Stimulated activated naive CD8-positive, alpha-beta T cell treated with anti-CD3 and anti-CD28 coated beads, Interleukin-15, Interleukin-2, amounts not matched to agents 100 U/mL and 50 U/mL, for 24 hours (primary cell): ENCODE results near the gene SLC5A3.

Experiments
- ATAC-seq: fragments of 150-1000 bp; cut with Tn5 transposase; one replicate; pipeline ENCODE4 v1.10.0; 2021
- DNase-seq: peaks from one replicate; pipeline ENCODE4 v3.0.0; 2021

SLC5A3 gene

GRCh38 chr21:34073032-34073748, at the start of gene SLC5A3, which contains the start of gene MRPS6:
Gene SLC5A3, plus strand, starts transcription at chr21:34073578. Its CDS starts 21,621 bp downstream, at chr21:34095199.
Gene MRPS6, plus strand, starts transcription at chr21:34073578. Its CDS starts 123 bp downstream, at chr21:34073701.
- DNase-seq (peak; percentile 82), ATAC-seq (peak; percentile 76)

- ATAC-seq: no peak
These were observed 49.5 kb upstream of the SLC5A3 start for GRCh38 chr21:34023691-34024373.

DNA sequence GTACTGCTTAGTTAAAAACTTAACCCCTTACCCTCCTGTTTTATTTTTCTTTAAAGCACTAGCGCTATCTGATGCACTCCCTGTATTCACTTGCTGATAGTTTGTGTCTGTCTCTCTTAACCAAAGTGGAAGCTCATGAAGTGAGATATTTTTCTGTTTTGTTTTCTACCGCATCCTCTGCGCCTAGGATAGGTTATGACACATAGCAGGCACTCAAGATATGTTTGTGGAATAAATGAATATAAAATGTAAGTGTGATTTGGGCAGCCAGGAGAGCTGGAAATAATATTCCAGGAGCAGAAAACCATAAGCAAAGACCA, 49.0 kb upstream of the SLC5A3 start:
- DNase-seq: no peak
- ATAC-seq: no peak

More at GRCh38 chr21:34023691-34024373, 49.5 kb upstream of the SLC5A3 start:
- DNase-seq: no peak

DNA sequence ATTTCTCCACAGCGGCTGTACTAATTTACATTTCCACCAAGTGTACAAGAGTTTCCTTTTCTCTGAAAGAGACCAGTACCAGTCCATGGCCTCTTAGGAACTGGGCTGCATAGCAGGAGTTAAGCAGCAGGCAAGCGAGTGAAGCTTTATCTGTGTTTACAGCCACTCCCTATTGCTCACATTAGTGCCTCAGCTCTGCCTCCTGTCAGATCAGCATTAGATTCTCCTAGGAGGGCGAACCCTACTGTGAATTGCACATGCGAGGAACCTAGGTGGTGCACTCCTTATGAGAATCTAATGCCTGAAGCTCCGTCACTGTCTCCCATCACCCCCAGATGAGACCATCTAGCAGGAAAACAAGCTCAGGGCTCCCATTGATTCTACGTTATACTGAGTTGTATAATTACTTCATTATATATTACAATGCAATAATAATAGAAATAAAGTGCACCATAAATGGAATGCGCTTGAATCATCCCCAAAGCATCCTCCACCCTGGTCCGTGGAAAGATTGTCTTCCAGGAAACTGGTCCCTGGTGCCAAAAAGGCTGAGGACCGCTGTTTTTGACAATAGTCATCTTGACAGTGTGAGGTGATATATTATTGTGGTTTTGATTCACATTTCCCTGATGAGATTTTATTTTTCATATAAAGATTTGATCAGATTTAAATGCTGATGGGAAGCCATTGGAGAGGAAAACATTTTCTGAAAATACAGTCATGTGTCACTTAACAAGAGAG, 45.5 kb upstream of the SLC5A3 start:
- ATAC-seq: no peak
- no peak for DNase-seq

DNA sequence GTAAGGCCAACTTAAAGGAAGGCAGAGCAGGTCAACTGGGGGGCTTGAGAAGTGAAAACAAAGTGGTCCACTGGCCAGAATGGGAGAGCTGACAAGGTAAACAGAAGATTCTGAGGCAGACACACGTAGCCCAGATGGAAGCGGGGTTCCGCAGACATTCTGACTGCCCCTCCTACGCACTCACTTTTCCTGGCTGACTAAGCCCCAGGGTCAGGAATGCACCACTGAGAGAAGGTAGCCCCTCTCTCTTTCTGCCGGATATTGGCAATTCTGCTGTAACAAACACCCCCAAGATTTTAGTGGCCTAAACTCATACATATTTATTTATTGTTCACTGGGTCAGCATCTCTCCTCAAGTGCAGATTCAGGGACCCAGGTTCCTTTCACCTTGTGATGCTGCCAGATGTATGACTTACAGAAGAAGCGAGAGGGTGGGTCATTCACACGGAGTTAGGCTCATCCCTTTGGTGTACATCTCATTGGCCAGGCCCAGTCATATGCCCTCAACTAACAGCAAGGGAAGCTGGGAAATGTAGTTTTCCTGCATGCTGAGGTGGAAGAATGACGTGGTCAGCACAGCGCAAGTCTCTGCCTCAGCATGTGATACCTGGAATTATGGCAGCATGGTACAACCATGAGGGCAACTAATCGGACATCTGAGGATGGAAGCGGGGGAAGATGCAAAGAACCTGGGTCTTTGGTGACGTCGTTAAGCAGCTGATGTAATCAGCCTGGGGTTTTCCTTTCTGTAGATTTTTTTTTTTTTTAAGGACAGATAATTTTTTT, 43.4 kb upstream of the SLC5A3 start:
- DNase-seq (peak; percentile 52), ATAC-seq (peak; percentile 97)

GRCh38 chr21:34031835-34032370, 41.5 kb upstream of the SLC5A3 start:
- DNase-seq (no peak), ATAC-seq (no peak)

GRCh38 chr21:34034369-34035014, 38.9 kb upstream of the SLC5A3 start:
- DNase-seq (no peak), ATAC-seq (no peak)

- ATAC-seq (no peak), DNase-seq (no peak)
These were observed 37.6 kb upstream of the SLC5A3 start for GRCh38 chr21:34035619-34036354.

- ATAC-seq: no peak
- DNase-seq: no peak
These were observed 36.2 kb upstream of the SLC5A3 start for GRCh38 chr21:34037009-34037795.

- DNase-seq (no peak), ATAC-seq (no peak)
These were observed 33.5 kb upstream of the SLC5A3 start for GRCh38 chr21:34039678-34040382.

GRCh38 chr21:34042735-34043134, 30.6 kb upstream of the SLC5A3 start:
- ATAC-seq (no peak), DNase-seq (no peak)

DNA sequence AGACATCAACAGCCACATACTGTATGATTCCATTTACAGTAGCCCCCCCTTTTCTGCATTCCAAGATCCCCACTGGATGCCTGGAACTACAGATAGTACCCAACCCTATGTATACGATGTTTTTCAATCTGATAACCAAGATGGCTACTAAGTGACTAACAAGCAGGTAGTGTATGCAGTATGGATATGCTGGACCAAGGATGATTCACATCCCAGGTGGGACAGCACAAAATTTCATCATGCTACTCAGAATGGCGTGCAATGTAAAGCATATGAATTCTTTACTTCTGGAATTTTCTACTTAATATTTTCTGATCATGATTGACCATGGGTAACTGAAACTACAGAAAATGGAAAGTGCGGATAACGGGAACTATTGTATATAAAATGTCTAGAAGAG, 30.0 kb upstream of the SLC5A3 start:
- ATAC-seq (no peak), DNase-seq (no peak)

- ATAC-seq (peak; percentile 14), DNase-seq (no peak)
These were observed 26.5 kb upstream of the SLC5A3 start for GRCh38 chr21:34046917-34047316.

- DNase-seq: no peak
These were observed 25.5 kb upstream of the SLC5A3 start for GRCh38 chr21:34047835-34048234.

DNA sequence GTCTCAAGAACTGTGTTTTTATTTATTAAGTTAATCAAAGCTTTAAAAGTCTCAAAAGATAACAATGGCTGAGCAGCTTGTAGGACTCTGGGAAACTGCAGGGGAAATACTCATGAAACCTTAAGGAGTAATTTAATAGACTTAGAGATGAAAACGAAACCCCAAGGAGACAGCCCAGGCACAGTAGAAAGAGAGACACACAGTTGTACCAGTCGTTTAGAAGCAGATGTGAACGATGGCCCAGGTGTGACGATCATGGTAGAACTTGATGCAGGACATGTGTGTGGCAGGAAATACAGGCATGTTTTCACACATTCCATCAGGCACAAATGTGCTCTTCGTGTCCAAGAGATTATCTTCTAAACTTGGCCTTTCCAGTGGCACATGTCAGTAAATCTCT, 21.2 kb upstream of the SLC5A3 start:
- DNase-seq (no peak), ATAC-seq (no peak)

More at GRCh38 chr21:34047835-34048234, 25.5 kb upstream of the SLC5A3 start:
- ATAC-seq: no peak

GRCh38 chr21:34054259-34054658, 19.1 kb upstream of the SLC5A3 start:
- DNase-seq (no peak), ATAC-seq (no peak)

DNA sequence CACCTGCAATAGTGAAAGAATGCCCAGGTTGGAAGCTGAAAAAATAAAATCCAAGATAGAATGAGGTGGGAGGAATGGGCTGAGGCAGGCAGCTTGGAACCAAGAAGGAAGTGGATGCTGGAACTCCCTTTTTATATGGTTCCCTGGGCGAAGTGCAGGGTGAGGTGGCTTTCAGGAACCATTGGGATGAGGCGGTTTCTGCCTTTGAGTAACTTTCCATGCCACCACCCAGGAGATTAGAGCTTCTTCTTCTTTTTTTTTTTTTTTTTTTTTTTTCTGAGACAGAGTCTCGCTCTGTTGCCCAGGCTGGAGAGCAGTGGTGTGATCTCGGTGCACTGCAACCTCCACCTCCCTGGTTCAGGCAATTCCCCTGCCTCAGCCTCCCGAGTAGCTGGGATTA, 17.8 kb upstream of the SLC5A3 start:
- no peak for DNase-seq

GRCh38 chr21:34061983-34062382, 11.4 kb upstream of the SLC5A3 start:
- DNase-seq (no peak), ATAC-seq (no peak)

More for the DNA sequence above, 17.8 kb upstream of the SLC5A3 start:
- no peak for ATAC-seq

DNA sequence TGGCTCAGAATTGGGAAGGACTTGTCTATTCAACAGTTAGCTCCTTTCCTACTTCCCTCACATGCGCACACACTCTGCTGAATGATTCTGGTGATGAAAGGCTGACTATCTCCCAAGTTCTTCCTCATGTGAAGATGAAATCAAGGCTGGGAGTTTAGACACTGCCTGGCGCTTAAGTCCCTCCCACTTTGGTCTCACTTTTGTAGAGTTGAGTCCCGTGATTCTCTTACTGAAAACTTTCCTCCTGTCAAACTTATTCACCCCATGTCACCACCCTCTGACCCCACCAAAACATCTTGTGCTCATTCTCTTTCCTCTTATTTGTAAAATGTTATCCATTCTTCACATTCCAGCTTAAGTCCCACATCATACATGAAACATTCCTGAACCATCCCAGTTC, 8.4 kb upstream of the SLC5A3 start:
- no peak for DNase-seq
- ATAC-seq: no peak
